Neural cell (in vitro differentiated cells): Measurements from ENCODE around the gene DRD2.

Experiments
- CTCF ChIP-seq: fragments of 450-650 bp; IDR thresholded peaks from 2 replicates; pipeline ENCODE4 v1.5.1; 2014; ENCODE audit warnings: antibody characterized with exemption, mild to moderate bottlenecking, moderate library complexity; ENCODE audit not compliant: poor library complexity, severe bottlenecking
- EP300 ChIP-seq: fragments of 450-650 bp; conservative IDR thresholded peaks from 2 replicates; pipeline ENCODE4 v1.6.1; 2014; ENCODE audit warnings: antibody characterized with exemption, mild to moderate bottlenecking, moderate library complexity; ENCODE audit not compliant: poor library complexity, severe bottlenecking
- EZH2 ChIP-seq: fragments of 200-600, 300-800 bp; shearing (Covaris generic), sonication (generic); IDR thresholded peaks from 2 replicates; pipeline ENCODE4 v1.6.1; 2014; ENCODE audit warnings: antibody characterized with exemption, low read length, borderline replicate concordance, mild to moderate bottlenecking; ENCODE audit not compliant: insufficient read depth, poor library complexity, severe bottlenecking
- MXI1 ChIP-seq: fragments of 450-650 bp; conservative IDR thresholded peaks from 2 replicates; pipeline ENCODE4 v1.6.1; 2014; ENCODE audit warnings: antibody characterized with exemption, mild to moderate bottlenecking; ENCODE audit not compliant: poor library complexity, severe bottlenecking
- POLR2AphosphoS5 ChIP-seq: IDR thresholded peaks from 2 replicates; pipeline ENCODE4 v1.6.1; 2012
- RAD21 ChIP-seq: fragments of 450-650 bp; conservative IDR thresholded peaks from 2 replicates; pipeline ENCODE4 v1.6.1; 2014; ENCODE audit warnings: antibody characterized with exemption, mild to moderate bottlenecking, moderate library complexity
- TAF1 ChIP-seq: IDR thresholded peaks from 2 replicates; pipeline ENCODE4 v1.6.1; 2012; ENCODE audit warnings: low read depth

- TF ChIP-seq EZH2 (no peak), CTCF (no peak), RAD21 (no peak), MXI1 (no peak), POLR2AphosphoS5 (no peak), TAF1 (no peak), EP300 (no peak)
Observed at GRCh38 chr11:113369411-113369810, 105.8 kb downstream of the DRD2 start.
